Astrocyte of the spinal cord (primary cell): ENCODE measurements around the gene HOXB9.

Experiments
- DNase-seq: peaks from one replicate; pipeline ENCODE4 v3.0.0; 2011; ENCODE audit warnings: low read depth, low spot score
- H3K4me3 ChIP-seq: 2 replicates; pipeline ENCODE4 v1.5.1; 2011; ENCODE audit warnings: low read depth, mild to moderate bottlenecking, low read length, moderate library complexity
- CTCF ChIP-seq: IDR thresholded peaks from 2 replicates; pipeline ENCODE4 v1.5.1; 2012; ENCODE audit warnings: low read depth, mild to moderate bottlenecking, low read length, inconsistent platforms
- in situ Hi-C: cut with HindIII; loops from 2 replicates; pipeline ENCODE4 v1.10.0; 2017; ENCODE audit warnings: low sequenced_read_pairs

HOXB9 gene

GRCh38 chr17:48596735-48597527 is 29.2 kb downstream of the HOXB9 start:
- H3K4me3 ChIP-seq = peak overlapping the region; percentile 57
- in situ Hi-C loops = no loop called here
- no peak for TF ChIP-seq CTCF
- peak; percentile 77 for DNase-seq

DNA sequence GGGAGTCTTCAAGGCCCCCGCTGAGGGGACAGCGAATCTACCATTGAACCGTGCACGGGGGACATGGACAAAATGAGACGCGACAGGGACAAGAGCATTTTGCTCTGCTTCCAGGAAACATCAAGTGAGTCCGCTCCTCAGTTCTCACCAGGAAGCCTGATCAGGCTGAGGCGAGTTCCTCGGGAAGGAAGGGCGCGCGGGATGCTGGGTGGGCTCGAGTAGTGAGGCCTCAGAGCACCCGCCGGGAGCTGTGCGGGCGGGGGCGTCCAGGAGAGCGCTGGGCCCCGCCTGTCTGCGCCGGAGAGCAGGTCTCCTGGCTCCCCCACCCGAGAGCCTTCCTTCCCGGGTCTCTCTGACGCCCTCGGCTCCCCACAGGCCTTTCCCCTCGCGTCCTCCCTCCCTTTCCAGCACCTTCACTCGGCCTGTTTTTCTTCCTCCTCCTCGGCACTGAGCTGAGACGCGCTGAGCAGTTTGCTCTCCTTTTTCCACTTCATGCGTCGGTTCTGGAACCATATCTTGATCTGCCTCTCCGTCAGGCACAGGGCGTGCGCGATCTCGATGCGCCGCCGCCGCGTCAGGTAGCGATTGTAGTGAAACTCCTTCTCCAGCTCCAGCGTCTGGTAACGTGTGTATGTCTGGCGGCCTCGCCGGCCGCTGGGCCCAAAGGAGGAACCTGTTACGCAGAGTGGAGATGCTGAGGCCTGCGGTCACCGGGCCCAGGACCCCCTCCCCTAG is 30.0 kb downstream of the HOXB9 start:
- in situ Hi-C loops = no loop called here
- TF ChIP-seq CTCF = no peak
- peak; percentile 46 for DNase-seq
- peak overlapping the region; percentile 57 for H3K4me3 ChIP-seq

- no peak for DNase-seq
- TF ChIP-seq CTCF = no peak
- in situ Hi-C loops = no loop called here
- H3K4me3 ChIP-seq = peak overlapping the region; percentile 57
These were observed 30.7 kb downstream of the HOXB9 start for GRCh38 chr17:48595278-48595999.

DNA sequence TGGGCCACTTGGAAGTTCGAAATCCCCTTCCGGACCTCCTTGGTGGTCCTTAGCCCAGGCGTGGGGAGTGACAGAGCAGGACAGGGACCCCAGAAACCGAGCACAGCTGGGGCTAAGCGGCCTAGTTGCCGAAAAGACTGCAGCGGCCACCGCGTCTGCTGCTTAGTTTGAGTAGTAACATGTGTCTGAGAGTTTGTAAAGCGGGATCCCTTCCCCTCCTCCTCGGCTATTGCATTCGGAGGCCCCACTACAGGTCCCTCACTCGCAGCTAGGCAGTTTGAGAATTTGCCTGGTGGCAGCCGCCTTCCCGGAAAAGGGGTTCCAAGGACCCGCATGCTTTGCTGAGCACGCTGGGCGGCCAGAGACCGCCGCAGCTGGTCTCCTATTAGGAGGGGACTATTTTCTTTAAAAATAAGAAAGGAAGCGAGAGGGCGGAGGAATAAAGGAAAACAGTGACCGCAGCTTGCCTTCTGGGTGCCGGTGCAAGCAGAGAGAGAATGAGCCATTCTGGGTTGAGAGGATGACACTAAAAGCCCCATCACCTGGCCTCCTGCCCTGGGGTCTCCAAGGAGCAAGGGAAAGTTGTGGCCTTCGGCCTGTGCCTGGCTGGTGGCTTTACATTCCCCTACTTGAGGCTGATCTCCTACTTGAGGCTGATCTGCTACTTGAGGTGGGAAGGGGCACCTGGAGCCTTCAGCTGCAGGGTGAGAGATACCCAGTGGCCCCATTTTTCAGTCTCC is 31.4 kb downstream of the HOXB9 start:
- in situ Hi-C loops = no loop called here
- H3K4me3 ChIP-seq = peak overlapping the region; percentile 57
- TF ChIP-seq CTCF = no peak
- peak; percentile 55 for DNase-seq

DNA sequence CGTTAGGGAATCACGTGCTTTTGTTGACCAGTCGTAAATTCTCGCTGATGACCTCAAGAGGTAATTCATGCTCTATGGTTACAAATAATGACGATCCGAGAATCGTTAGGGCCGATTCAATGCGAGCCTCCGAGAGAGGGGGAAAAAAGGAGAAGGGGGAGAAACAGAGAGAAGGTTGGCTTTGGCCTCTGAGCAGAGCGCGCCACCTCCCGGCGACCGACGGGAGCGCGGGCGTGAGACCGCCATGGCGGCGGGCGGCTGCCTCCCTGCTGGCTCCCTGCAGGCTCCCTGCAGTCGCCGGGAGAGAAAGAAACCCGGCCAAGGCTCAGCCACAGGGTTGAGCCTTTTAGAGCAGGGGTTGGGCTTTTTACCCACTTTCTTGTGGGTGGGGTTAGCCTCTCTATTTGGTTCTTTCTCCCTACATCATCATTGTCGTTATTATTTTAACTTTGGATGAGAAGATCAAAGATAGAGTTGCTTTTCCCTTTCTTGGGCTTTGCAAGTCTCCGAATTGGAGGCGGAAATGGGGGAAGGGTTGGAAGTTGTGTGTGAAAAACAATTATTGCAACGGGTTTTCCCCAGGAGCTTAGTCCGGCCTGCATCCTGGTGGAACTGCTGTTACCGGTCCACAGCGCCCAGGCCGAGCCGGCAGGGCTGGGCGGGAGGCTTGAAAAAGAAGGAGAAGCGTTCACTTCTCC is 32.2 kb downstream of the HOXB9 start:
- peak; percentile 83 for TF ChIP-seq CTCF
- peak; percentile 97 for DNase-seq
- in situ Hi-C loops = no loop called here
- peak overlapping the region; percentile 57 for H3K4me3 ChIP-seq
